T follicular helper cell (primary cell): ENCODE measurements around the gene BSND.

Experiments
- DNase-seq: peaks from one replicate; pipeline ENCODE4 v3.0.0-alpha.2; 2020; ENCODE audit warnings: low read depth

Gene BSND

GRCh38 chr1:54991939-54992338 is 6.8 kb upstream of the BSND start:
- DNase-seq, result no peak

GRCh38 chr1:54993140-54993539 is 5.6 kb upstream of the BSND start:
- no peak for DNase-seq

GRCh38 chr1:54994355-54994990 is 4.3 kb upstream of the BSND start:
- no peak for DNase-seq

- DNase-seq, result no peak
These were observed 3.5 kb upstream of the BSND start for GRCh38 chr1:54995013-54995760.

GRCh38 chr1:54995835-54996234 is 2.9 kb upstream of the BSND start:
- DNase-seq, result peak; percentile 16

- peak; percentile 68 for DNase-seq
These were observed 2.3 kb upstream of the BSND start for GRCh38 chr1:54996359-54996868.

- no peak for DNase-seq
These were observed 1.6 kb upstream of the BSND start for GRCh38 chr1:54996869-54997710.

- no peak for DNase-seq
These were observed 1.1 kb upstream of the BSND start for GRCh38 chr1:54997711-54997986.

GRCh38 chr1:54998100-54998499 is 633 bp upstream of the BSND start:
- no peak for DNase-seq

GRCh38 chr1:55000110-55001085 is 1.7 kb downstream of the BSND start:
- no peak for DNase-seq

GRCh38 chr1:55001311-55001710 is 2.6 kb downstream of the BSND start:
- no peak for DNase-seq

GRCh38 chr1:55002686-55003085 is 4.0 kb downstream of the BSND start:
- DNase-seq, result no peak

- DNase-seq, result no peak
These were observed 6.8 kb downstream of the BSND start for GRCh38 chr1:55005351-55006140.

- no peak for DNase-seq
These were observed 8.2 kb downstream of the BSND start for GRCh38 chr1:55006931-55007330.

- DNase-seq, result no peak
These were observed 8.9 kb downstream of the BSND start for GRCh38 chr1:55007625-55008024.

GRCh38 chr1:55010194-55010886 is 11.6 kb downstream of the BSND start:
- DNase-seq, result no peak

GRCh38 chr1:55010887-55011217 is 12.1 kb downstream of the BSND start:
- DNase-seq, result no peak

GRCh38 chr1:55012661-55013060 is 13.9 kb downstream of the BSND start:
- DNase-seq, result no peak

GRCh38 chr1:55015123-55015522 is 16.4 kb downstream of the BSND start:
- no peak for DNase-seq
